Measurements from ENCODE around the gene TIGAR.

TIGAR gene, protein sequence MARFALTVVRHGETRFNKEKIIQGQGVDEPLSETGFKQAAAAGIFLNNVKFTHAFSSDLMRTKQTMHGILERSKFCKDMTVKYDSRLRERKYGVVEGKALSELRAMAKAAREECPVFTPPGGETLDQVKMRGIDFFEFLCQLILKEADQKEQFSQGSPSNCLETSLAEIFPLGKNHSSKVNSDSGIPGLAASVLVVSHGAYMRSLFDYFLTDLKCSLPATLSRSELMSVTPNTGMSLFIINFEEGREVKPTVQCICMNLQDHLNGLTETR

DNA sequence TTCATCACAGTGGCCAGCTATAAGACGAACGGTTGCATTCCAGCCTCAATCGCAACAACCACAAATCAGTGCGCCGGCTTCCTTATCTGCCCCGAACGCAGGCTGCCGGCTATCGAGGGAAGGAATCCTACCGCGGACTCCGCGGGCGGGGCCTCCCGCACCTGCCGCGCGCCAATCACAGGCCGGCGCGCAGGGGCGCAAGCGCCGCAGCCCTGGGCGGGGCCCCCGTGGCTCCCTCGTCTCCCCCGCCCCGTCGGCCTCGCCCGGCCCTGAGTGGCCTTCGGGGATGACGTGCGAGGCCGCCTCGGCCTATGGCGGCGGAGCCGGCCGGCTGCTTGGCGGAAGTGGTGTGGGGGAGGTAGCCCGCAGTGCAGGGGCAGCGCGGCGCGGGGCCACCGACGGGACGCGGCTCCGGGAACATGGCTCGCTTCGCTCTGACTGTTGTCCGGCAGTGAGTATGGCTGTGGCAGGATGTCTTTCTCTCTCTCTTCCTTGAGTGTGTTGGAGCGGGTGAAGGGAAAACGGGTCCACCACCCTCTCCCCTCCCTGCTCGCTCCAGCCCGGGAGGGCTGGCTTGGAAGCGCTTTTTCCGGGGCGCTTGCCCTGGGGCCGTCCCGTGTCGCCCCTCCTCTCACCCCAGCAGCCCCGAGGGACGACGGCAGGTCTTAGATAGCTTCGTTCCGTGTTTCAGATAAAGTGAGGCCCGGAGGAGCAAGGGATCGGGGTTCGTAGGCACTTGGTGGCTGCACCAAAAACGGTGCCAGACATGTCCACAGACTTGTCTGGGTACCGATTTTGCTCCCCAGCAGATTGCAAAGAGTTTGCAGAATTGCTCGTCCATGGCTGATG lies at the start of gene TIGAR:
Gene TIGAR, plus strand, starts transcription at position 361 of the 849 bp plus-strand sequence. Its CDS starts 59 bp downstream, at position 420.
- DNase-seq: peak; percentile 50

DNA sequence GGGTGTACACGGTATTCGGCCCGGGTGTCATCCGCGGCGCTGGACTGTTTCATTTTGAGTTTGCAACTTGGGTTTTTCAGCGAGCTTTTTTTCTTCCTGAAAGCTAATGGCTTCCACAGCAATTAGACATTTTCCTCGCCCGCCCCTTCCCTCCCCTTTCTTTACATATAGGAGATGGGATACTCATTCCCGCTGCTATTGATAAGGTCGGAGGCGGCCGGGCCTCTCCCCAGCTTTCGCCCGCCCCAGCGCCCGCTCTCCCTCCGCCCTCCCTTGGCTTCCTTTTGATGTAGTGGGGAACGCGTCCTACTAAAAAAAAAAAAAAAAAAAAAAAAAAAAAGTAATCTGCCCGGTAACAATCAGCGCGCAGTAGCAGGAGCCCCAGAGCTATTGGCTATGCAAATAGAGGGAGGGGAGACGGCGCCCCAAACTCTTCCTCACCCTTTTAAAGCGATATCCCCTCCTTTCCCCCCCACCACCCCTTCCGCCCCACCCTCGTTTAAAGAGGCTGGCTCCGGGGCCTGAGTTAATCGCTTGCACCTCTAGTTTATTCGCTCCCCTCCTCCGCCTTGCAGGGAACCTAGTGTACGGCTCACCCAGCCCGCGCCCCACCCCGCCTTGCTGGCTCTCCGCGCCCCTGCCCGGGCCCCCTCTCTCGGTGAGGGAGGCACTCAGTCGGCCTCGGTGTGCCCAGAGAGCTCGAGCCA lies 49.1 kb upstream of the TIGAR start:
- peak; percentile 66 for DNase-seq

DNA sequence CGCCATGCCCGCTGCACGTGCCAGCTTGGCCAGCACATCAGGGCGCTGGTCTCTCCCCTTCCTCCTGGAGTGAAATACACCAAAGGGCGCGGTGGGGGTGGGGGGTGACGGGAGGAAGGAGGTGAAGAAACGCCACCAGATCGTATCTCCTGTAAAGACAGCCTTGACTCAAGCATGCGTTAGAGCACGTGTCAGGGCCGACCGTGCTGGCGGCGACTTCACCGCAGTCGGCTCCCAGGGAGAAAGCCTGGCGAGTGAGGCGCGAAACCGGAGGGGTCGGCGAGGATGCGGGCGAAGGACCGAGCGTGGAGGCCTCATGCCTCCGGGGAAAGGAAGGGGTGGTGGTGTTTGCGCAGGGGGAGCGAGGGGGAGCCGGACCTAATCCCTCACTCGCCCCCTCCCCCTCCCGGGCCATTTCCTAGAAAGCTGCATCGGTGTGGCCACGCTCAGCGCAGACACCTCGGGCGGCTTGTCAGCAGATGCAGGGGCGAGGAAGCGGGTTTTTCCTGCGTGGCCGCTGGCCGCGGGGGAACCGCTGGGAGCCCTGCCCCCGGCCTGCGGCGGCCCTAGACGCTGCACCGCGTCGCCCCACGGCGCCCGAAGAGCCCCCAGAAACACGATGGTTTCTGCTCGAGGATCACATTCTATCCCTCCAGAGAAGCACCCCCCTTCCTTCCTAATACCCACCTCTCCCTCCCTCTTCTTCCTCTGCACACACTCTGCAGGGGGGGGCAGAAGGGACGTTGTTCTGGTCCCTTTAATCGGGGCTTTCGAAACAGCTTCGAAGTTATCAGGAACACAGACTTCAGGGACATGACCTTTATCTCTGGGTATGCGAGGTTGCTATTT lies 48.4 kb upstream of the TIGAR start:
- no peak for DNase-seq

DNA sequence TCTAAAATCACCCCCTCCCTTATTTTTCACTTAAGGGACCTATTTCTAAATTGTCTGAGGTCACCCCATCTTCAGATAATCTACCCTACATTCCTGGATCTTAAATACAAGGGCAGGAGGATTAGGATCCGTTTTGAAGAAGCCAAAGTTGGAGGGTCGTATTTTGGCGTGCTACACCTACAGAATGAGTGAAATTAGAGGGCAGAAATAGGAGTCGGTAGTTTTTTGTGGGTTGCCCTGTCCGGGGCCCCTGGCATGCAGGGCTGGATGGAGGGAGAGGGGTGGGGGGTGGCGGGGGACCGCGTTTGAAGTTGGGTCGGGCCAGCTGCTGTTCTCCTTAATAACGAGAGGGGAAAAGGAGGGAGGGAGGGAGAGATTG lies 47.8 kb upstream of the TIGAR start:
- no peak for DNase-seq

DNA sequence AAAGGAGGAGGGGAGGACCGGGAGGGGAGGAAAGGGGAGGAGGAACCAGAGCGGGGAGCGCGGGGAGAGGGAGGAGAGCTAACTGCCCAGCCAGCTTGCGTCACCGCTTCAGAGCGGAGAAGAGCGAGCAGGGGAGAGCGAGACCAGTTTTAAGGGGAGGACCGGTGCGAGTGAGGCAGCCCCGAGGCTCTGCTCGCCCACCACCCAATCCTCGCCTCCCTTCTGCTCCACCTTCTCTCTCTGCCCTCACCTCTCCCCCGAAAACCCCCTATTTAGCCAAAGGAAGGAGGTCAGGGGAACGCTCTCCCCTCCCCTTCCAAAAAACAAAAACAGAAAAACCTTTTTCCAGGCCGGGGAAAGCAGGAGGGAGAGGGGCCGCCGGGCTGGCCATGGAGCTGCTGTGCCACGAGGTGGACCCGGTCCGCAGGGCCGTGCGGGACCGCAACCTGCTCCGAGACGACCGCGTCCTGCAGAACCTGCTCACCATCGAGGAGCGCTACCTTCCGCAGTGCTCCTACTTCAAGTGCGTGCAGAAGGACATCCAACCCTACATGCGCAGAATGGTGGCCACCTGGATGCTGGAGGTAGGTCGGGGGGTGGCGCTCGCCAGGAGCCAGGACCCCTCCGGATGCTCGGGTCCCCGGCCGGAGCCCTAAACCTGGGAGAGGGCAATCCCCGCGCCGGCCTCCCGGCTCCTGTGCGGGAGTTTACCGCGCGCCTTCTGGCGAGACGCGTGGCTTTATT lies 47.2 kb upstream of the TIGAR start, which contains the start of gene CCND2:
Gene CCND2, plus strand, starts transcription at position 111 of the 744 bp plus-strand sequence. Its CDS starts 279 bp downstream, at position 390.
- DNase-seq: no peak

DNA sequence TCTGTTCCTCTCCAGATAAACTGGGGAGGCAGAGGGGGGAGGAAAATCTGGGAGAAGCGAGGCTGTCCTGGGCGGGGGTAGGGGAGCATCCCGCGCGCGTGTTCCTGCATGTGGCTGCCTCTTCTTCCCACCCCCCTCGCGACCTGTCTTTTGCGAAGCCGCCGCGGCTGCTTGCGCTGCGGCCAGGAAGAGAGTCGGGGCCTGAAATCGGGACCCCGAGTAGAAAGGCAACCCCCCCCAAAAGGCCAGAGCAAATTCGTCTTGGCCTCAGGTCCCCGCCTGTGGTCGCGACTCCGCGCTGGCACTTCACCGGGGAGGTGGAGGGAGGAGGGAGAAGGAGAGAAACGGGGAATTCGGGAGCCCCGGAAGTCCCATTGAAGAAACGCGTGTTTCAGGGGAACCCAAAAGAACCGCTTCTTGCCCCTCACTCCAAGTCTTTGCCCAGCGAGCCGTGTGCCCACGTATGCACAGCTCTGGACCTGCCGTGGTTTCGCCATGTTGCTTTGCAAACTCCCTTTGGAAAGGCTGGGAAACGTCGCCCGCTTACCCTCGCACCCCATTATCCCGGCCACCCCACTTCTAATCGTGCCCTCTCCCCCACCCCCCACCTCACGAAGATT lies 46.5 kb upstream of the TIGAR start:
- no peak for DNase-seq

DNA sequence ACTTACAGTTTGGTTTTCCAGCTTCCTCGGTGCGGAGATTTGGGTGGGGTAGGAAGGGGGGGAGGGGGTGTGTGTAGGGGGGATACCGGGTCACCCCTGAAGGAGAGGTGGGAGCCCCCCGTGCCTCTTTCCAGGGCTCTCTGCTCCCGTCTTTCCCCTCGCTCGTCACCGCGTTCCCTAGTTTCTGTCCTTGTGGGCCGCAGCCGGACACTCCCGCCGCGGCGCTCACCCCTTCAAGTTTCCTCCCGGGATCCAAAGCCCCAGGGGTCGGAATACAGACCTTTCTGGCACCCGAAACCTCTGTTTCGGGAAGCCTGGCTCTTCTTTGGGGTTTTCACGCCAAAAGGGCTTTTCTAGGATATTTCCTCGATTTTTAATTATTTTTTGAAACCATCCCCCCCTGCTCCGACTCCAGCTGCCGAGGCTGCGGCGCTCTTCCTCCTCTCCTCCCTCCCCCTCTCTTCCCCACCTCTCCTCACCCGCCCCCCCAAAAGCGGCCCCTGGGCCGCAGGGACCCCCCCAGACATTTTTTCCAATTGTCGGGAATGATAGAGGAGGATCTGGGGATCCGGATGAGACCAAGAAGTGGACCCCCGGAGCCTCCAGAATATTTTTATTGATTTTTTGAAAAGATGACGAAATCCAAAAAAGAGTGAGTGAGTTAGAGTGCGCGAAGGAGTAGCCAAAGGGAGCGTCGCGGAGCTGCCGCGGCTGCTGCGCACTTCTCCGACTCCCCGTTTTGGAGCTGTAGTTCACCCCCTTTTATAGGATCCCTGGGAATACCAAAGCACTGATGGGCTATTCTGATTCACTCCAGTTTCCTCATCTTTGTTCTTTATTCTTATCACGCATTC lies 45.8 kb upstream of the TIGAR start:
- no peak for DNase-seq

DNA sequence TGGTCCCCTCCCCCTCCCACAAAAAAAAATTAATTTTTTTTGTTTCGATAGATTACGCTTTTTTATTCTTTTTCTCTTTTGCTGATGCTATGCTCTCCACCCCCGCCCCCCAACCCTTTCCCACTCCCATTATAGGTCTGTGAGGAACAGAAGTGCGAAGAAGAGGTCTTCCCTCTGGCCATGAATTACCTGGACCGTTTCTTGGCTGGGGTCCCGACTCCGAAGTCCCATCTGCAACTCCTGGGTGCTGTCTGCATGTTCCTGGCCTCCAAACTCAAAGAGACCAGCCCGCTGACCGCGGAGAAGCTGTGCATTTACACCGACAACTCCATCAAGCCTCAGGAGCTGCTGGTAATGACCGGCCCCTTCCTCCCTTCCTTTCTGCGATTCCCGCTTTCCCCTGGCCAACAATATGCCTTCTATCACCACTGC lies 45.1 kb upstream of the TIGAR start:
- no peak for DNase-seq

DNA sequence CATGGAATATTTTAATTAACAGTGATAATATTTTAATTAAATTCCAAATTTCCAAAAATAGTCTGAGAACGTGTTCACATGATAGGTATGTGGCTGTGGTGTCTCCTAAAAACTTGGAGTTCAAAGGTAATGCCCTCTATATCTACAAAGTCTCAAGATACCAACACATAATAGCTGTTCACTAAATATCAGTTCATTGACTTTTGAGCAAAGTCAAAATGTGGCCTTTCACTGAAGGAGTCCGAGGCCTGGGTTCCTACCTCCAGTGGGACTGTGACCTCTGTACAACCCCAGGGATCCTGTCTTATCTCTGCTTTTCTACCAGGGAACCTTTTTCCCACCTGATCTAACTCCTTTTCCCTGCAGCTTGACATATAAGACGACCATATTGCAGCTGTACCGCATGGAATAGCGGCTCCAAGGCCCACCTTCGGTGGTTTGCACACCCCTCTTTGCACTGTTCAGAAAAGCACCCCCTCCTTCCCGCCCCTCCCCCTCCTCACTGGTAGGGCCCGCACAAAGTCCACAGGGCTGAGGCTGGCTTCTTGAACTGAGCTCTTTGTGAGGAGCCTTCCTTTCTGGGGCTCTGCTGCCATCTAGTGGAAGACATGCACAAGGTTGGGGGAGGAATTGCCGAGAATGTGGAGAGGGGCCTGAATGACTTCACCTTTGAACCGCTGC lies 44.3 kb upstream of the TIGAR start:
- DNase-seq: no peak

DNA sequence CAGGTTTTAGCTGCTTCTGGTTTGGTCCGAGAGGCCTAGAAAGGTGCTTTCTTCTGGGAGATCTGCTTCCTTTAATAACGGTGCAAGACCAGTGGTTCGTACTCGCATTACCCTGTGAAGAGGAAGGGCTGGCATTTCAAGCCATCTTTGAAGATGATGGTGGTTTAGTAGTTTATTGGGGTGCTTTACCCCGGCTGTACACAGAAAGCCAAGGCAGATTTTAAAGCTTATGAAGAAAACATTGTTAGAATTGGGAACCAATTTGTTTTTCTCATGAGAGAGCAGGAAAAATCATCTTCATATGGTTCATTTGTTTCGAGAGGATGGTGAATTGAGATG lies 43.8 kb upstream of the TIGAR start:
- no peak for DNase-seq

DNA sequence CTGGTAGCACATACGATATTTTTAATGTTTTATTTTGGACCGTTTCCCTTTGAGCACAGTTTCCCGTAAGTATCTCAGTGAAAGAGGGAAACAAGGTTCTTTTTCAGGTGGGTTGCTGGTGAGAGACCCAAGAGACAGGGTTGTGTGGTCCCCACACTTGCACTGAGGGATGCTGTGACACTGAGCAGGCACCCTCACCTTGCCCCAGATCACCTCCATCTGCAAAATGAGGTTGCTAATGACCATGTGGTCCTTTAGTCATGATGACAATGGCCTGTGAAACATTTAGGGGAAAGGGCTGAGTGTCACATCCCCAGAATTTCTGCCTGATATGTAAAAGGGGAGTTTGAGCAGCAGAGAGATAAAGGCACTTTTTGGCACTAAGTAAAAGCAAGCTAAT lies 43.2 kb upstream of the TIGAR start:
- no peak for DNase-seq

DNA sequence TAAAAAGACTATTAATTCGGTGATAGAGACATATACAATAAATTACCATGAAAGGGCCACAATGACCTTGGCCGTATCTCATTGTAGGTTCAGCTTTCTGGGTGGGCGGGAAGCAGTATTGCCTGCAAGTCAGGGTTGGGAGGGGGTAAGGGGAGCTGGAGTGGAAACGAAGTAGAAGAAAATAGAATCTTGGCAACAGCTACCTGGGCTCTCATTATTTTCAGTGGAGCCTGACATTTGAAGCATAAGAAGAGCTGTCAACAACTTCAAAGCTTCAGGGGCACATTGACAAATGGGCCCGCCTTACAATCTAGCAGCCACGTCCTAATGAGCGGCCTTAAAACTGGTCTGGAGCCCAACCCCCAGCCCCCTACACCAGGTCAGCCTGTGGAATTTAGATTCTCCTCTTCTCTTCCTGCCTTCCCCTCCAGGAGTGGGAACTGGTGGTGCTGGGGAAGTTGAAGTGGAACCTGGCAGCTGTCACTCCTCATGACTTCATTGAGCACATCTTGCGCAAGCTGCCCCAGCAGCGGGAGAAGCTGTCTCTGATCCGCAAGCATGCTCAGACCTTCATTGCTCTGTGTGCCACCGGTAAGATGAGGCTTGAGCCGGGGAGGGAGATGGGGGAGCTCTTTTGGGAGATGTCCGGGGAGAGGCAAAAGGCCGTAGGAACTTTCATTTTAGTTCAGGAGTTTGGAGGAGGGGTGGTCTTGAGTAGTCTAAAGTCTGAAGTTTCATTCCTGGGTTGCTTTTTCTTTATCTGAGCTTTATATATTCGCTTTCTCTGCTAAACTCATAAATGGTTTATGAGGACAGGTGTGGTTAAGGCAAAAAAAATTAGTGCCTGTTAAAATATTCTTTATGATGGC lies 42.5 kb upstream of the TIGAR start:
- DNase-seq: no peak

DNA sequence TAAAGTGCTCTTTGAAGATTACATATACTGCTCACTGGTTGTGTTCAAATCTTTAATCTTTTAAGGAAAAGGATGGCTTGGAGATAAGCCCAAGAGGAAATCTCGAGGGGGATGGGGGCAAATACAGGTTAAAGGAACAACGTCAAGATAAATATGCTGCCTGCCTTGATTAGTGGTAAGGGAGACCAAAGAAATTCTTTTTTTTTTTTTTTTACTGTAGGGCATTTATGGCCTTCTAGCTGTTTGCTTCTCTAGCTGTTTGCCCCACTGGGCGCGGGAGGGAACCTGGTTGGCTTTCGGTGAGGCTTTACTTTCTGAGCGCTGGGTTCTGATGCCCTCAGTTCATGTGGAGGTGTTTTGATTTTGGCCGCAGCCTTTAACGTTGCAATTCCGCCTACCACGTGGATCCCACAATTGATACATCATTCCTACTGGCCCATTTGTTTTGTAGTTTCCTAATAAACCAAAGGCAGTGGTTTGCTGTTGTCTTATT lies 41.8 kb upstream of the TIGAR start:
- DNase-seq: no peak

DNA sequence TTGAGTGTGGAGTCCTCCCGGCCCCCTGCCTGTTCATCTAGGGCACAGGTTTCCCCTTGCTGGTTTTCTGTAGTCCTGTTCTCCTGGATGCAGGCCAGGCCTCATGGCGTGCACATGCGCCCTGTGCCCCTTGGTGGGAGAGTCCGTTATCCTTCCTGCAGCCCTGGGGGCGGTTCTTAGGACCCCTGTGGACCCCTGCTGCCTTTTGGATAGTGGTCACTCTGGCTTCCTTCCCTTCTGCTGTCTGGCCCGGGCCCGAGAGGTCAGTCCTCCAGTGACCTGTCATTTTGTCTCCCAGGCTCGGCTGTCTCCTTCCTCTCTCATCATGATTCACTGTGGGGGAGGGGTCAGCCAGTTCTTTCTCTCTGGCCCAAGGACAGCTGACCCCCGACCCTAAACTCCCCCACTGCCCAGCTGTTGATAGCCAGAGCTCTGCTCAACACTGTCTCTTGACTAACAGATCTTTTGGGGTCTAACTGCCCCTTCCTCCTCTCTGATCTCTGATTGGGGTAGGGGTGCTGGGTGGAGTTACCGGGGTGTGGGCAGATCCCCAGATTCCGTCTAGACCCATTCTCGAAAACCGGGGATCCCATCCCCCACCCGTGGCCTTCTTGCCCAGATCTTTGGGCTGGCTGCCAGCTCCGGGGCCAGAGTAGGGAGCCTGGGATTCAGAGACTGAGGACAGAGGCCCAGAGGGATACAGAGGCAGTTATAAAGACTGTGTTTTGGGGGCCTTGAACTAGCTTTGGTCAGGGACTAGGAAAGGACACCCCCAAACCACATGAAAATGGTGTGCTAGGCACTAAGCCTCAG lies 40.5 kb upstream of the TIGAR start:
- no peak for DNase-seq

DNA sequence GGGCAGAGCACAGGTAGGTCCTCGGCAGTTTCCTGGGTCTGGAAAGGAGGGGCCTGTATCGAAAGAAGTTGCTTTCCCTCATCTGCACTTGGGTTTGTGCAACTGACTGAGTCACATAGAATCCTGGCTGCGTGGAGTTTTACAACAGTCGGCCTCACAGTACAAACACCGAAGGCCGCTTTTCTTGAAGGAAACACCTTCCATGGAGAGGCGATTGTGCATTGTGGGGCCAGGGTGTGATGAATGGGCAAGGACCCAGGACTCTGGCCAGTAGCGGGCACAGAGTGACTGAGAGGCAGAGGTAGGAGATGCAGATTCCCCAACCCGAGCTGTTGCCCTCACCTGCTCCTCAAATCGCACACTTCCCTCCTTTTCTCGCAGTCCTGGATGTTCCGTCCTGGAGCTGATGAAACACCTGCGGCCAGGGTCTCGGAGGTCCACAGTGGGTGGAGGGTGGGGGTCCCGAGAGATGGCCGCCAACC lies 39.8 kb upstream of the TIGAR start:
- no peak for DNase-seq

DNA sequence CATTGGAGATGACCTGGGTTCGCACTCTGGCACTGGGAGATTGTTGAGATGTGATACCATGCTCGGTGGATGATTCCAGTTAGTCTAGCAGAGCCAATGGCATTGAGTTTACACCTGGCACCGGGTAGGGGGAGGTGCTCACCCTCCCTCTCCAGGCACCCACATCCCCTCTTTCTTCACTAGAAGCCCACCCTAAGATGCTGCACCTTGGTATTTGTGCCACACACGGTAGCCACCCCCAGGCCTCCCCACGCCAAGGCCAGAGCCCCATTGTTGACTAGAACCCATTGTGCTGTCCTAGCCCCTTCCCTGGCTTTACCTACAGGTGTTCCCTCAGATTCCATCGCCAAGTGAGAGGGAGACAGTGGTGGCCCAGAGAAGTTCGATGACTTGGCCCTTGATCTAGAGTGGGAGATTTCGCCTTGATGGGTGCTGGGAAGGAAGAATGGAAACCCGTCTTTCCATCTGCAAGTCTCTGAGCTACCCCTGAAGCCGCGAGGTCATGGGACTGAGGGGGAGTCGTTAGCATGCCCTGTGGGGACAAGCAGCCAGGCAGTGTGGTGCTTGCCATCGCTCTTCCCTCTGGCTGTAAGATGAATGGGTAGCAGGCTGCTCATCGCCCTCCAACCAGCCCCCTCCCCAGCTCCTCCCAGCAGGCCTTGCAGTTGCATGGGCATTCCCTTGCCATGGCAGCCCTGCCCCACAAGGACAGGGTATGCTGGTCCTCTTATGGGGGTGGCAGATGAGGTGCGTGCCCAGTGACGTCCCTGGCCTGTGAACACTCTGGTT lies 38.7 kb upstream of the TIGAR start:
- no peak for DNase-seq
